ENCODE measurements around the gene OLFML3. TPM values are rescaled to one million over a fixed set of nuclear protein-coding genes. Genes with fewer than 3 reads are reported as not detected.

OLFML3 gene
- total and polyA plus RNA-seq, 4 experiments from 2014 or later, result 0.42 to 0.70 TPM; not detected in 2

DNA sequence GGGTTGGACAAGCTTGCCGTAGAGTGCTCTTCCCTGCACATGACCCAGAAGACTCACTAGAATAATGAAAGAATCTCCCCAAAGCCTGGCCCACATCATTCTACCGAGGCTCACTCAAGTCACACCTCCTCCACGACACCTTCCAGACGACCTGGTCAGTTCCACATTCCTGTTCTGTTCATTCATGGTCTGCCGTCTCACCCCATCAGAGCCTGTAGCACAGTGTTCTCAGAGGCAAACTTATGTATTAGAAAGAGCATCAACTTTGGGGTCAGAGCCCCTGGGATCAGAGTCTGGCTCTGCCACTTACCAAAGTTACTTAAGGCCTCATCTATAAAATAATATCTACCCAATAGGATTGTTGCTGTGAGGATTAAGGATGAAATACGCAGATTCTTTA lies 7.5 kb downstream of the OLFML3 start:
- peaks cover 2 to 6% of the 10 kb centered on the region in 2 donors for H3K27me3 Mint-ChIP-seq
- intact Hi-C loops (cut with micrococcal nuclease), result no loop called here
- no peak overlapping the region for H3K27ac Mint-ChIP-seq
- Histone ChIP-seq H3K36me3 (ENCODE audit: insufficient read depth, low read length) (no peaks in the 10 kb centered on the region), H3K27ac (ENCODE audit: low read depth, low read length) (no peak overlapping the region), H3K9me3 (ENCODE audit: control insufficient read depth in 1 of 2, low read length in 2 of 2) (no peaks in the 10 kb centered on the region), H3K27me3 (ENCODE audit: insufficient read depth, low read length) (no peaks in the 10 kb centered on the region), H3K4me3 (ENCODE audit: low read length in 2 of 2) (no peak overlapping the region), H3K4me1 (ENCODE audit: insufficient read depth, low read length) (no peaks in the 10 kb centered on the region)
- ChIA-PET POLR2A (ENCODE audit: partially characterized antibody) (no interaction called here), CTCF (ENCODE audit: partially characterized antibody) (no interaction called here)
- no peak overlapping the region for H3K4me3 Mint-ChIP-seq
- no peaks in the 10 kb centered on the region for H3K36me3 Mint-ChIP-seq
- no peak for DNase-seq
- no peaks in the 10 kb centered on the region for H3K9me3 Mint-ChIP-seq
- peaks cover 0 to 3% (median under 1%) of the 10 kb centered on the region in 4 donors for H3K4me1 Mint-ChIP-seq

DNA sequence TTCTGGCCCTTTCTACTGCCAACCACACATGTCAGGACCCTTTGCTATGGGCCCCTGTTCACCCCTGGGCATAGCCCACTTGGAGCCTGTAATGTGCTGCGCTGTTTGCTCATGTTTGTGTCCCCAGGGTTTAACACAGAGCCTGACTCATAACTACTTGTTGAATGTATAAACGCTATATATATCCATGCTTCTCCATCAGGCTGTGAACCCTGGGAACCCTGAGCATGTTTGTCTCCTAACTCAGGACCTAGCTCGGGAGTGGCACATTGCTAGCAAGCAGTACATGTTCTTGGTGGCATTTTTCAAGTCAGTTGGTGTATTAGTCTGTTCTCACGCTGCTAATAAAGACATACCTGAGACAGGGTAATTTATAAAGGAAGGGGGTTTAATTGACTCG lies 8.0 kb downstream of the OLFML3 start:
- ChIA-PET POLR2A (ENCODE audit: partially characterized antibody) (no interaction called here), CTCF (ENCODE audit: partially characterized antibody) (interaction anchor here (2.1 kb wide), 1 partner anchor 9 kb away, joined by 6 read pairs; the partner anchor contains the start of gene OLFML3)
- no peaks in the 10 kb centered on the region for H3K9me3 ChIP-seq (ENCODE audit: control insufficient read depth in 1 of 2, low read length in 2 of 2)
- H3K4me1 ChIP-seq (ENCODE audit: insufficient read depth, low read length), result no peaks in the 10 kb centered on the region
- H3K36me3 ChIP-seq (ENCODE audit: insufficient read depth, low read length), result no peaks in the 10 kb centered on the region
- no peaks in the 10 kb centered on the region for H3K27me3 ChIP-seq (ENCODE audit: insufficient read depth, low read length)
- no peak overlapping the region for H3K27ac ChIP-seq (ENCODE audit: low read depth, low read length)
- H3K9me3 Mint-ChIP-seq, result no peaks in the 10 kb centered on the region
- no peak overlapping the region for H3K27ac Mint-ChIP-seq
- DNase-seq, result peak in 1 of 5 donors; percentile 28
- intact Hi-C loops (cut with micrococcal nuclease), result no loop called here
- H3K36me3 Mint-ChIP-seq, result no peaks in the 10 kb centered on the region
- H3K4me1 Mint-ChIP-seq, result peaks cover 0 to 3% (median under 1%) of the 10 kb centered on the region in 4 donors
- peaks cover 2 to 6% of the 10 kb centered on the region in 2 donors for H3K27me3 Mint-ChIP-seq
- no peak overlapping the region for H3K4me3 ChIP-seq (ENCODE audit: low read length in 2 of 2)
- no peak overlapping the region for H3K4me3 Mint-ChIP-seq

DNA sequence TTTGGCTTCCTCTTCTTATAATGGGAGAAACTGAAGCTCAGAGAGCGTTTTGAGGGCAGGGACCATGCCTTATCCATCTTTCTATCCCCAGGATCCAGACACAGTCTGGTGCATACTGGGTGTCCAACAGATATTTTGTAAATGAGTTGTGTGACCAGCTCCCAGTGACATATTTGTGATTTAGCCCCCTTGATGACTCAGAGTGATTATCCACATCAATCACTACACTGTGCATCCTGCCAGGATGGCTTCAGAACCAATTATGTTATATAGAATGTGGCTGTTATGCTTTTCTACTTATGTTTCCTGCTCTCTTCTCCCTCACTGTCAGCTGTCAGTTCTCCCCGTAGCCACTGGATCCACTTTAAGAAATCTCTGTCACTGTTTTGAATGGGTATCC lies 11.3 kb downstream of the OLFML3 start:
- no peak overlapping the region for H3K4me3 ChIP-seq (ENCODE audit: low read length in 2 of 2)
- CTCF ChIA-PET (ENCODE audit: partially characterized antibody), result no interaction called here
- intact Hi-C loops (cut with micrococcal nuclease), result no loop called here
- Mint-ChIP-seq H3K27me3 (peaks cover 3 to 6% of the 10 kb centered on the region in 2 donors), H3K4me3 (no peak overlapping the region), H3K9me3 (peaks cover 0 to 26% (median 19%) of the 10 kb centered on the region in 8 donors), H3K36me3 (peaks cover 10 to 17% of the 10 kb centered on the region in 2 donors), H3K4me1 (no peaks in the 10 kb centered on the region), H3K27ac (no peak overlapping the region)
- no peaks in the 10 kb centered on the region for H3K36me3 ChIP-seq (ENCODE audit: insufficient read depth, low read length)
- no peak overlapping the region for H3K27ac ChIP-seq (ENCODE audit: low read depth, low read length)
- peaks cover 0 to 15% of the 10 kb centered on the region in 2 donors for H3K9me3 ChIP-seq (ENCODE audit: control insufficient read depth in 1 of 2, low read length in 2 of 2)
- no peak for DNase-seq
- POLR2A ChIA-PET (ENCODE audit: partially characterized antibody), result no interaction called here
- no peaks in the 10 kb centered on the region for H3K4me1 ChIP-seq (ENCODE audit: insufficient read depth, low read length)
- no peaks in the 10 kb centered on the region for H3K27me3 ChIP-seq (ENCODE audit: insufficient read depth, low read length)

DNA sequence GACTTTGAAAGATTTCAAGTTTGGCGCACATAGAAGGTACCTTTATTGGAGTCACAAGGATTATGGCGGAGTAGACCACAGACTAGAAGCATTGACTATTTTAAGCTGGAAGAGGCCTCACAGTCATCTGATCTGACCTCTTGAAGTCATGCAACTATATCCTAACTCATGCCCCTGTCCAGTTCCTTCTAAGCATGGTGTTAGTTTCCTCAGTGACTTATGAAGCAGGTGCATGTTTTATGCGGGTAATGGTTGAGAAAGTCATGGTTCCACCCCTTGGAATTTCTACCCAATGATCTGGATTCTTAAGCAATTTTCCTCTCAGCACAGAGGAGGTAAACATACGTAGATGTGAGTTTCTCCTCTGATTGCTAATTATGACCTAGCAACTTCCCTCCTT lies 11.7 kb downstream of the OLFML3 start:
- H3K36me3 ChIP-seq (ENCODE audit: insufficient read depth, low read length), result no peaks in the 10 kb centered on the region
- peaks cover 3 to 6% of the 10 kb centered on the region in 2 donors for H3K27me3 Mint-ChIP-seq
- peaks cover 0 to 28% (median 21%) of the 10 kb centered on the region in 8 donors for H3K9me3 Mint-ChIP-seq
- H3K27me3 ChIP-seq (ENCODE audit: insufficient read depth, low read length), result no peaks in the 10 kb centered on the region
- H3K9me3 ChIP-seq (ENCODE audit: control insufficient read depth in 1 of 2, low read length in 2 of 2), result peaks cover 0 to 15% of the 10 kb centered on the region in 2 donors
- peaks cover 10 to 17% of the 10 kb centered on the region in 2 donors for H3K36me3 Mint-ChIP-seq
- H3K27ac Mint-ChIP-seq, result no peak overlapping the region
- no peaks in the 10 kb centered on the region for H3K4me1 ChIP-seq (ENCODE audit: insufficient read depth, low read length)
- no peaks in the 10 kb centered on the region for H3K4me1 Mint-ChIP-seq
- no peak overlapping the region for H3K4me3 ChIP-seq (ENCODE audit: low read length in 2 of 2)
- H3K4me3 Mint-ChIP-seq, result no peak overlapping the region
- intact Hi-C loops (cut with micrococcal nuclease), result no loop called here
- ChIA-PET POLR2A (ENCODE audit: partially characterized antibody) (no interaction called here), CTCF (ENCODE audit: partially characterized antibody) (no interaction called here)
- no peak overlapping the region for H3K27ac ChIP-seq (ENCODE audit: low read depth, low read length)
- DNase-seq, result no peak

DNA sequence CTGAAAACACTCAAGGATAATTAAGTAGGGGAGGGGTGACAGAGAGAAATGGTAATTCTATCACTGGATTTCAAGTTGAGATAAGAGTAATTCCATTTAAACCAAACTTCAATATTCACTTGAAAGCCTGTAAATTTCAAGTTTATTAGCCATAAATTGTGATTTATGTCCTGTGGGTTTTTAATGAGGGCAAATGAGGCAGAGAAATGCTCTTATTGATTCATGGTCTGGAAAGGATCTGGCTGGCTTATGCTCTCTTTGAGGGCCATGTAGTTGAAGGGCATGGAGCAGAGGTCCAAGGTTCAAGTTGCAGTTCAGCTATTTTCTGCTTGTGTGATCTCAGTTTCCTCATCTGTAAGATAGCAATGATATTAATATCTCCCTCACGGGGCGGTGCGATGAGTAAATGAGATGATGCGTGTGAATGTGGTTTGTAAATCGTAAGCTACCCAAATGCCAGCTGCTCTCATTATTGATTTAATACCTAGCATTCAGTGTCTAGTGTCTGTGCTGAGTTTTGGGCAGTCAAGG lies 12.3 kb downstream of the OLFML3 start:
- Histone ChIP-seq H3K4me1 (ENCODE audit: insufficient read depth, low read length) (no peaks in the 10 kb centered on the region), H3K27me3 (ENCODE audit: insufficient read depth, low read length) (no peaks in the 10 kb centered on the region), H3K4me3 (ENCODE audit: low read length in 2 of 2) (no peak overlapping the region), H3K27ac (ENCODE audit: low read depth, low read length) (no peak overlapping the region), H3K9me3 (ENCODE audit: control insufficient read depth in 1 of 2, low read length in 2 of 2) (peaks cover 0 to 15% of the 10 kb centered on the region in 2 donors), H3K36me3 (ENCODE audit: insufficient read depth, low read length) (no peaks in the 10 kb centered on the region)
- H3K4me1 Mint-ChIP-seq, result no peaks in the 10 kb centered on the region
- CTCF ChIA-PET (ENCODE audit: partially characterized antibody), result no interaction called here
- POLR2A ChIA-PET (ENCODE audit: partially characterized antibody), result no interaction called here
- DNase-seq, result no peak
- no peak overlapping the region for H3K27ac Mint-ChIP-seq
- H3K4me3 Mint-ChIP-seq, result no peak overlapping the region
- peaks cover 0 to 33% (median 22%) of the 10 kb centered on the region in 8 donors for H3K9me3 Mint-ChIP-seq
- intact Hi-C loops (cut with micrococcal nuclease), result no loop called here
- H3K27me3 Mint-ChIP-seq, result peaks cover 3 to 6% of the 10 kb centered on the region in 2 donors
- H3K36me3 Mint-ChIP-seq, result peaks cover 10 to 17% of the 10 kb centered on the region in 2 donors

DNA sequence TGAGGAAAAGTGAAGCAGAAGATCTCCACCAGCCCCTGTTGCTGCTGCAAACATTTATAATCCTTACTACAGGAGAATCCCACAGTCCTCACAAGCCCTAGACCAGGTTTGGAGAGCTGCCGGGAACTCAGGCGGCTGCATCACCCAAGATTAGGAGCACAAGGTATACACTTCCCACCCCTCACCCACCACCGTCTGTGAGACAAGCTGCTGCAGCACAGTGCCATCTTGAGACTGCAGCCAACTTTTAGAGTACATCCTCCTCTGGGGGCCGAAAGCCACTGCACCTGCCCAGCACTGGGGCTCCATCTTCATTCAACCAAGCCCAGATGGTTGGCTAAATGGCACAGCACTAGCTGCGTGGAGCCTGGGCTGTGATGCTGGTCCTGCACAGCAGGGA lies 13.8 kb downstream of the OLFML3 start:
- Mint-ChIP-seq H3K9me3 (peaks cover 0 to 38% (median 24%) of the 10 kb centered on the region in 8 donors), H3K27me3 (peaks cover 2 to 4% of the 10 kb centered on the region in 2 donors), H3K4me3 (no peak overlapping the region), H3K36me3 (peaks cover 10 to 17% of the 10 kb centered on the region in 2 donors), H3K27ac (no peak overlapping the region), H3K4me1 (peaks cover 0 to 3% (median under 1%) of the 10 kb centered on the region in 4 donors)
- Histone ChIP-seq H3K4me1 (ENCODE audit: insufficient read depth, low read length) (no peaks in the 10 kb centered on the region), H3K27ac (ENCODE audit: low read depth, low read length) (no peak overlapping the region), H3K36me3 (ENCODE audit: insufficient read depth, low read length) (no peaks in the 10 kb centered on the region), H3K27me3 (ENCODE audit: insufficient read depth, low read length) (no peaks in the 10 kb centered on the region), H3K9me3 (ENCODE audit: control insufficient read depth in 1 of 2, low read length in 2 of 2) (peaks cover 0 to 15% of the 10 kb centered on the region in 2 donors), H3K4me3 (ENCODE audit: low read length in 2 of 2) (no peak overlapping the region)
- POLR2A ChIA-PET (ENCODE audit: partially characterized antibody), result no interaction called here
- no peak for DNase-seq
- intact Hi-C loops (cut with micrococcal nuclease), result no loop called here
- CTCF ChIA-PET (ENCODE audit: partially characterized antibody), result interaction anchor here (1.4 kb wide), 1 partner anchor 290 kb away, joined by 3 read pairs; no protein-coding TSS in a partner anchor

DNA sequence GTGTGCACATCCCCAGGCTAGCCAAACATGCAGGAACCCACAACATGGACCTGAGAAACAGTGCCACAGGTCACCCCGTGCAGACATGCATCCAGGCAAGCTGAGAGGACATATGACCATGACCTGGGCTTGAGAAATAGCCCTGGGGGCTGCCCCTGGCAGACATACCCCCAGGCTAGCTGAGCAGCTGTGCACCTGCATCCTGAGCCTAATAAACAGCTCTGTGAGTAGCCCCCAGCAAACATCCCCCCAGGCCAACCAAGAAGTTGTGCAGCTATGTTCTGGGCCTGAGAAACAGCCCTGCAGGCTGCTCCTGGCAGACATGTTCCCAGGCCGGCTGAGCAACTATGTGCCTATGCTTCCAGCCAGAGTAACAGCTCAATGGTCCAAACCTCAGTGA lies 14.5 kb downstream of the OLFML3 start:
- peaks cover 0 to 38% (median 24%) of the 10 kb centered on the region in 8 donors for H3K9me3 Mint-ChIP-seq
- peaks cover 0 to 15% of the 10 kb centered on the region in 2 donors for H3K9me3 ChIP-seq (ENCODE audit: control insufficient read depth in 1 of 2, low read length in 2 of 2)
- H3K4me1 ChIP-seq (ENCODE audit: insufficient read depth, low read length), result no peaks in the 10 kb centered on the region
- H3K27me3 Mint-ChIP-seq, result peaks cover 2 to 4% of the 10 kb centered on the region in 2 donors
- H3K4me3 Mint-ChIP-seq, result no peak overlapping the region
- POLR2A ChIA-PET (ENCODE audit: partially characterized antibody), result no interaction called here
- H3K36me3 ChIP-seq (ENCODE audit: insufficient read depth, low read length), result no peaks in the 10 kb centered on the region
- H3K27me3 ChIP-seq (ENCODE audit: insufficient read depth, low read length), result no peaks in the 10 kb centered on the region
- CTCF ChIA-PET (ENCODE audit: partially characterized antibody), result interaction anchor here (1.4 kb wide), 1 partner anchor 289 kb away, joined by 3 read pairs; no protein-coding TSS in a partner anchor
- peaks cover 10 to 17% of the 10 kb centered on the region in 2 donors for H3K36me3 Mint-ChIP-seq
- no peak overlapping the region for H3K27ac Mint-ChIP-seq
- peaks cover 2 to 7% (median 5%) of the 10 kb centered on the region in 4 donors for H3K4me1 Mint-ChIP-seq
- DNase-seq, result no peak
- no peak overlapping the region for H3K4me3 ChIP-seq (ENCODE audit: low read length in 2 of 2)
- no peak overlapping the region for H3K27ac ChIP-seq (ENCODE audit: low read depth, low read length)
- intact Hi-C loops (cut with micrococcal nuclease), result no loop called here
